H9 (cell line): ENCODE measurements around the gene FAM78A. TPM values are rescaled to one million over a fixed set of nuclear protein-coding genes. Genes with fewer than 3 reads are reported as not detected.

Experiments
- DNase-seq: peaks from one replicate; pipeline ENCODE4 v3.0.0-alpha.2; 2017
- H2AFZ ChIP-seq: one replicate; pipeline ENCODE4 v1.6.1; 2013; ENCODE audit warnings: mild to moderate bottlenecking, low read length, control low read depth, moderate library complexity
- H2AK5ac ChIP-seq: 2 replicates; pipeline ENCODE4 v1.6.1; 2013; ENCODE audit warnings: low read length, control low read depth, mixed read lengths; ENCODE audit not compliant: insufficient read length
- H2BK120ac ChIP-seq: one replicate; pipeline ENCODE4 v1.6.1; 2013; ENCODE audit warnings: low read depth, mild to moderate bottlenecking, low read length, control low read depth, inconsistent platforms; ENCODE audit not compliant: poor library complexity, severe bottlenecking
- H2BK12ac ChIP-seq: 2 replicates; pipeline ENCODE4 v1.6.1; 2013; ENCODE audit warnings: low read length, control low read depth, mixed read lengths, low read depth; ENCODE audit not compliant: insufficient read length
- H2BK15ac ChIP-seq: 2 replicates; pipeline ENCODE4 v1.6.1; 2013; ENCODE audit warnings: low read depth, low read length, control low read depth
- H2BK20ac ChIP-seq: one replicate; pipeline ENCODE4 v1.6.1; 2013; ENCODE audit warnings: low read depth, mild to moderate bottlenecking, low read length, control low read depth, inconsistent platforms; ENCODE audit not compliant: poor library complexity, severe bottlenecking
- H2BK5ac ChIP-seq: 2 replicates; pipeline ENCODE4 v1.6.1; 2013; ENCODE audit warnings: low read length, control low read depth, mixed read lengths; ENCODE audit not compliant: insufficient read length
- H3K14ac ChIP-seq: 2 replicates; pipeline ENCODE4 v1.6.1; 2013; ENCODE audit warnings: low read length, control low read depth; ENCODE audit not compliant: insufficient read depth
- H3K18ac ChIP-seq: 2 replicates; pipeline ENCODE4 v1.6.1; 2013; ENCODE audit warnings: low read depth, mild to moderate bottlenecking, mixed read lengths, low read length, control low read depth; ENCODE audit not compliant: insufficient read length
- H3K23ac ChIP-seq: 2 replicates; pipeline ENCODE4 v1.6.1; 2013; ENCODE audit warnings: low read length, control low read depth, mixed read lengths, low read depth; ENCODE audit not compliant: insufficient read length
- H3K23me2 ChIP-seq: 2 replicates; pipeline ENCODE4 v1.6.1; 2013; ENCODE audit warnings: low read depth, mild to moderate bottlenecking, mixed read lengths, low read length, control low read depth; ENCODE audit not compliant: insufficient read length, poor library complexity, severe bottlenecking
- H3K27ac ChIP-seq: 2 replicates; pipeline ENCODE4 v1.5.1; 2013; ENCODE audit warnings: low read length, control low read depth, mixed read lengths, low read depth; ENCODE audit not compliant: insufficient read length
- H3K27me3 ChIP-seq: 2 replicates; pipeline ENCODE4 v1.6.1; 2013; ENCODE audit warnings: low read length, control low read depth, inconsistent platforms; ENCODE audit not compliant: insufficient read depth
- H3K4ac ChIP-seq: 2 replicates; pipeline ENCODE4 v1.6.1; 2013; ENCODE audit warnings: low read depth, mild to moderate bottlenecking, control low read depth, inconsistent platforms, low read length, moderate library complexity
- H3K4me1 ChIP-seq: 2 replicates; pipeline ENCODE4 v1.6.1; 2013; ENCODE audit warnings: low read length, control low read depth, inconsistent platforms; ENCODE audit not compliant: insufficient read depth
- H3K4me2 ChIP-seq: 2 replicates; pipeline ENCODE4 v1.6.1; 2013; ENCODE audit warnings: low read length, control low read depth, mixed read lengths; ENCODE audit not compliant: insufficient read length, insufficient read depth
- H3K56ac ChIP-seq: 2 replicates; pipeline ENCODE4 v1.6.1; 2013; ENCODE audit warnings: low read depth, mild to moderate bottlenecking, mixed read lengths, low read length, control low read depth; ENCODE audit not compliant: insufficient read length
- H3K79me1 ChIP-seq: 2 replicates; pipeline ENCODE4 v1.6.1; 2013; ENCODE audit warnings: low read depth, mild to moderate bottlenecking, moderate library complexity, low read length, control low read depth, inconsistent platforms; ENCODE audit not compliant: insufficient read depth, poor library complexity, severe bottlenecking
- H3K79me2 ChIP-seq: 2 replicates; pipeline ENCODE4 v1.6.1; 2013; ENCODE audit warnings: low read length, control low read depth, inconsistent platforms; ENCODE audit not compliant: insufficient read depth
- H3K9ac ChIP-seq: 2 replicates; pipeline ENCODE4 v1.6.1; 2013; ENCODE audit warnings: low read length, control low read depth, mixed read lengths; ENCODE audit not compliant: insufficient read length; ENCODE audit errors: extremely low read depth
- H3K9me3 ChIP-seq: one replicate; pipeline ENCODE4 v1.6.1; 2013; ENCODE audit warnings: low read depth, low read length, inconsistent platforms; ENCODE audit not compliant: control insufficient read depth
- H3T11ph ChIP-seq: one replicate; pipeline ENCODE4 v1.6.1; 2013; ENCODE audit warnings: mild to moderate bottlenecking, low read length, control low read depth, inconsistent platforms
- H4K20me1 ChIP-seq: one replicate; pipeline ENCODE4 v1.6.1; 2013; ENCODE audit not compliant: control insufficient read depth, insufficient read length, insufficient read depth
- H4K5ac ChIP-seq: 2 replicates; pipeline ENCODE4 v1.6.1; 2013; ENCODE audit warnings: low read depth, mild to moderate bottlenecking, mixed read lengths, low read length, control low read depth; ENCODE audit not compliant: insufficient read length
- H4K8ac ChIP-seq: replicated peaks from 2 replicates; pipeline ENCODE4 v1.6.1; 2013; ENCODE audit warnings: low read length, control low read depth, mixed read lengths, low read depth; ENCODE audit not compliant: insufficient read length
- H4K91ac ChIP-seq: 2 replicates; pipeline ENCODE4 v1.6.1; 2013; ENCODE audit warnings: low read depth, mild to moderate bottlenecking, moderate library complexity, mixed read lengths, low read length, control low read depth; ENCODE audit not compliant: insufficient read length
- H3K27ac Mint-ChIP-seq, 3 experiments: 2 replicates in 2 of 3; 3 replicates in 1 of 3; pipeline ENCODE4 v1.8.0; 2020 to 2021; ENCODE audit warnings: mixed read lengths in 3 of 3, mild to moderate bottlenecking in 1 of 3, moderate library complexity in 1 of 3
- H3K27me3 Mint-ChIP-seq: 2 replicates; pipeline ENCODE4 v1.8.0; 2021; ENCODE audit warnings: low read depth, mild to moderate bottlenecking, moderate library complexity, mixed read lengths
- H3K36me3 Mint-ChIP-seq, 3 experiments: 2 replicates in 2 of 3; 3 replicates in 1 of 3; pipeline ENCODE4 v1.8.0; 2020 to 2021; ENCODE audit warnings: low read depth in 3 of 3, mixed read lengths in 3 of 3; ENCODE audit not compliant: insufficient read depth in 1 of 3
- H3K4me1 Mint-ChIP-seq, 2 experiments: 2 replicates each; pipeline ENCODE4 v1.8.0; 2020; ENCODE audit warnings: mixed read lengths in 2 of 2
- H3K4me3 Mint-ChIP-seq, 2 experiments: 2 replicates in 1 of 2; 3 replicates in 1 of 2; pipeline ENCODE4 v1.8.0; 2020 to 2021; ENCODE audit warnings: mild to moderate bottlenecking in 2 of 2, mixed read lengths in 2 of 2, moderate library complexity in 1 of 2
- H3K9me3 Mint-ChIP-seq, 2 experiments: 2 replicates in 1 of 2; 3 replicates in 1 of 2; pipeline ENCODE4 v1.8.0; 2020; ENCODE audit warnings: mild to moderate bottlenecking in 2 of 2, mixed read lengths in 2 of 2, moderate library complexity in 1 of 2
- WGBS: extraction: QIAGEN DNeasy Blood & Tissue Kit; methylation state at CpG from one replicate; pipeline ENCODE4 v1.1.7; 2013; ENCODE audit warnings: missing lambda C conversion rate, low lambda C conversion rate, mixed read lengths; ENCODE audit not compliant: insufficient read length; ENCODE audit errors: extremely low coverage; 5-methylcytosine and 5-hydroxymethylcytosine counted together
- total RNA-seq: library from RNA; stranded (reverse); gene quantifications from 2 replicates; pipeline ENCODE4 v1.2.1, GENCODE V29; 2021
- TF ChIP-seq, protein P1 (sequence below): fragments of 200-600 bp; sonication (generic); conservative IDR thresholded peaks from 3 replicates; pipeline ENCODE4 v1.8.0; 2021; ENCODE audit warnings: antibody characterized with exemption, mild to moderate bottlenecking

FAM78A gene
- total RNA-seq, 1 experiment from 2014 or later: 1.9 TPM

DNA sequence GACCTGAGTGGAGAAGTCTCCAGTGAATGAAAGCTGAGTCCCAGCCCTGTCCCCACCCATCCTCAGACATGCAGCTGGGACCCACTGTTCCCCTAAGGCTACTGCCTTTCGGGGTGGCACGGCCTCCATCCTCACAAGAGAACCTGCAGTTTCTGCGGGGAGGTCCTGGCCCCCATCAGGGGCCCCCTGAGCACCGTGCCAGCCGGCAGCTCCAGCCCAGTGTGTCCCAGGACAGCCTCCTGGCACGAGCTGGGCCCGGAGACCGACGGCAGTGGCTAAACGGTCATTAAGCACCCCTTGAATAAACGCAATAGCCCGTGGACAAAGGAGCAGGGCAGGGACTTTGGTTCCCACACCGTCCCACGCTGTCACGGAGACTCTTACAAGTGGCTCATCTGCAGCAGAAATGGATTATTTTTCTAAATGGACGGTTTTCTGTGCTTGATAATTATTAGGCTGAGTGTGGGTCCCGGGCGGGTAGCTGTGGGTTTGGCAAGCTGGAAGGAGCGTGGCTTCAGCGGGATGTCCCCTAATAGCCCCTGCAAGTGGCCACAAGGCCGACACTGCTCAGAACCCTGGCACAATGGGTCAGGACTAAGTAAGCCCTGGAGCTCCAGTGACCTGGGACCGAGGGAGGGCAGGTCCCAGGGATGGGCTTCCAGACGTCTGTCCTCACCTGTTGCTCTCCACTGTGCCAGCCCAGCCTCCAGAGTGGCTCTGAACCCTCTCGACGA lies 17.4 kb downstream of the FAM78A start:
- H3K27ac ChIP-seq: no peak overlapping the region
- H3K9ac ChIP-seq: no peak overlapping the region
- no peaks in the 10 kb centered on the region for H3K9me3 Mint-ChIP-seq
- no peak overlapping the region for H3K56ac ChIP-seq
- H2BK15ac ChIP-seq: no peak overlapping the region
- peaks cover 5% of the 10 kb centered on the region for H3K23me2 ChIP-seq
- no peak overlapping the region for H2BK120ac ChIP-seq
- no peaks in the 10 kb centered on the region; the same call in 1 of the 2 replicates for H3K4me1 ChIP-seq
- no peaks in the 10 kb centered on the region for H3K79me2 ChIP-seq
- peaks cover 0 to 4% (median 3%) of the 10 kb centered on the region in 3 experiments; a peak in 4 of 7 replicates for H3K36me3 Mint-ChIP-seq
- H3K9me3 ChIP-seq: no peaks in the 10 kb centered on the region
- no peak overlapping the region for H3K14ac ChIP-seq
- H2BK5ac ChIP-seq: no peak overlapping the region
- H3K27me3 Mint-ChIP-seq: no peaks in the 10 kb centered on the region
- no peak overlapping the region for H2AK5ac ChIP-seq
- no peak overlapping the region for H3K4ac ChIP-seq
- WGBS: no CpG with 5 or more reads among the region's 25 CpGs
- no peaks in the 10 kb centered on the region for H3K79me1 ChIP-seq
- no peak overlapping the region for H4K5ac ChIP-seq
- H3K27me3 ChIP-seq: no peaks in the 10 kb centered on the region
- H3T11ph ChIP-seq: no peak overlapping the region
- H2BK20ac ChIP-seq: no peak overlapping the region
- H4K8ac ChIP-seq: no peak overlapping the region
- H3K18ac ChIP-seq: no peak overlapping the region
- H4K20me1 ChIP-seq: no peaks in the 10 kb centered on the region
- no peak overlapping the region for H3K4me3 Mint-ChIP-seq
- H2AFZ ChIP-seq: no peak overlapping the region
- no peak overlapping the region for H2BK12ac ChIP-seq
- H4K91ac ChIP-seq: no peak overlapping the region
- TF ChIP-seq, protein P1, sequence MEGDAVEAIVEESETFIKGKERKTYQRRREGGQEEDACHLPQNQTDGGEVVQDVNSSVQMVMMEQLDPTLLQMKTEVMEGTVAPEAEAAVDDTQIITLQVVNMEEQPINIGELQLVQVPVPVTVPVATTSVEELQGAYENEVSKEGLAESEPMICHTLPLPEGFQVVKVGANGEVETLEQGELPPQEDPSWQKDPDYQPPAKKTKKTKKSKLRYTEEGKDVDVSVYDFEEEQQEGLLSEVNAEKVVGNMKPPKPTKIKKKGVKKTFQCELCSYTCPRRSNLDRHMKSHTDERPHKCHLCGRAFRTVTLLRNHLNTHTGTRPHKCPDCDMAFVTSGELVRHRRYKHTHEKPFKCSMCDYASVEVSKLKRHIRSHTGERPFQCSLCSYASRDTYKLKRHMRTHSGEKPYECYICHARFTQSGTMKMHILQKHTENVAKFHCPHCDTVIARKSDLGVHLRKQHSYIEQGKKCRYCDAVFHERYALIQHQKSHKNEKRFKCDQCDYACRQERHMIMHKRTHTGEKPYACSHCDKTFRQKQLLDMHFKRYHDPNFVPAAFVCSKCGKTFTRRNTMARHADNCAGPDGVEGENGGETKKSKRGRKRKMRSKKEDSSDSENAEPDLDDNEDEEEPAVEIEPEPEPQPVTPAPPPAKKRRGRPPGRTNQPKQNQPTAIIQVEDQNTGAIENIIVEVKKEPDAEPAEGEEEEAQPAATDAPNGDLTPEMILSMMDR: no peak
- H3K27ac Mint-ChIP-seq: no peak overlapping the region
- H3K4me1 Mint-ChIP-seq: peaks cover 10 to 31% of the 10 kb centered on the region in 2 experiments
- H3K23ac ChIP-seq: no peak overlapping the region
- no peak overlapping the region for H3K4me2 ChIP-seq
- DNase-seq: no peak
